Sciatic nerve (tissue), 2 donors: ENCODE data around the gene TMEM231. TPM values are rescaled to one million over a fixed set of nuclear protein-coding genes. Genes with fewer than 3 reads are reported as not detected.
"Not testable (repeated sequence)": the region's sequence is repeated elsewhere in the genome, so short reads cannot be mapped to it uniquely, and the experiment has no call there.

Source experiments
- ATAC-seq: fragments of 200-7000 bp; cut with Tn5 transposase; one replicate; pipeline ENCODE4 v1.9.1; 2020; ENCODE audit warnings: mild to moderate bottlenecking, moderate library complexity
- DNase-seq: peaks from one replicate; pipeline ENCODE4 v3.0.0-alpha.2; 2020; ENCODE audit warnings: low spot score
- intact Hi-C: fragments of 100-400 bp; cut with DNase I; formaldehyde crosslinking; loops from one replicate; pipeline ENCODE4 v1.14.2; 2022
- total RNA-seq: library from RNA; stranded (reverse); fragmentation: NEBNext Ultra II Directional; extraction: Animal tissue kit (Norgen Biotek cat#: 25700); gene quantifications from one replicate; pipeline ENCODE4 v1.2.1, GENCODE V29; 2021
- donor health status: DM: no; HTN: no; CAD: no.
- donor health status: DM: no; HTN: no; CAD: no.

The TMEM231 gene
- total RNA-seq, 1 donor from 2014 or later: 13.7 TPM

DNA sequence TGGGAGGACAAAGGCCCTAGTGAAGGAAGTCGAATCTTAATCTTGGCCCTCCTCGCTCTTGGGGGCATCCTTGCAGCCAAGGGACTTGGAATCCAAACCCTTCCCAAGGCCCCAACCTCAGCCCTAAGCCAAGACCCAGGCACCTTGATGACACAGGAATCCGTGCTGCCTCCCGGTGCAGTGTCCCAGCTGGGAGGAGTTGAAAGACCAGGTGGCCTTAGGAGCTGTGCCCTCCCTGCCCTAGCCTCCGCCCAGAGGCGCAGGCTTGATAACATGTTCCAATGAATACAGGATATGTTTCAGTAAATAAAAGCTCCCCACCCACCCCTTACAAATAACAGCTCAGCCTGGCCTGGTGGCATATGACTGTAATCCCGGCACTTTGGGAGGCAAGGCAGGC, 20.2 kb downstream of the TMEM231 start, which contains the start of gene CHST5:
Gene CHST5, minus strand, starts transcription at position 208 of the 400 bp plus-strand sequence. CDS start 5,724 bp downstream, outside the sequence.
- DNase-seq (no peak), ATAC-seq (no peak)
- intact Hi-C loops: no loop called here

DNA sequence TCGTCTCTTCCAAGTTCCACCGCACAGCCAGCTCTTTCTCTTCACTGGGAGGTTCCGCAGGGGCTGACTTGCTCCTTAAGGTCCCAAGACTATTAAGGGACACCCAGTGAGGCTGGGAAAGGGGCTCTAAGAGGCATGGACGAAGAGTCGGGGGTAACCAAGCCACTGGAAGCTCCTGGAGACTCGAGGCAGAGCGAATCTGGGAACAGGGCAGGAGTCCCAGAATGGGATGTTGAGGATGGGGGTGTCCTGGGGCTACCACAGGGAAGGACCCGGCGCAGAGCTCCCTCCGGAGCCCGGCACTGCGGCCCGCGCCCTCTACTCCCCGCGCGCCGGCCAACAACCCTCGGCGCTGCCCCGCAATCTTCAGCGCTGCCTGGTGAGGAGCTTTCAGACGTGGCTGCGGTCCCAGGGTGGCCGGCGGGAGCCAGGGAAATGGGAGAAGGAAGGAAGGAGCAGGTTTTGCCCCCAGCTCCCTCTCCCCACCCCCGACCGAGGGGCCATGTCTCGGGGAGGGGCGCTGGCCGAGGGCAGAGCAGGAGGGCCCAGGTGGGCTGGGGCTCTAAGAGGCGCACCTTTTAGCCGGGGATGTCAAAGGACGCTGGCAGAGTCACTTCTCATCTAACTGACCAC, 20.7 kb downstream of the TMEM231 start:
- intact Hi-C loops: no loop called here
- DNase-seq (no peak), ATAC-seq (no peak)

GRCh38 chr16:75534560-75535205, 21.4 kb downstream of the TMEM231 start:
- ATAC-seq: no peak
- intact Hi-C loops: no loop called here
- no peak for DNase-seq

- ATAC-seq (no peak), DNase-seq (no peak)
- intact Hi-C loops: no loop called here
These were observed 23.3 kb downstream of the TMEM231 start for GRCh38 chr16:75532791-75533190.

DNA sequence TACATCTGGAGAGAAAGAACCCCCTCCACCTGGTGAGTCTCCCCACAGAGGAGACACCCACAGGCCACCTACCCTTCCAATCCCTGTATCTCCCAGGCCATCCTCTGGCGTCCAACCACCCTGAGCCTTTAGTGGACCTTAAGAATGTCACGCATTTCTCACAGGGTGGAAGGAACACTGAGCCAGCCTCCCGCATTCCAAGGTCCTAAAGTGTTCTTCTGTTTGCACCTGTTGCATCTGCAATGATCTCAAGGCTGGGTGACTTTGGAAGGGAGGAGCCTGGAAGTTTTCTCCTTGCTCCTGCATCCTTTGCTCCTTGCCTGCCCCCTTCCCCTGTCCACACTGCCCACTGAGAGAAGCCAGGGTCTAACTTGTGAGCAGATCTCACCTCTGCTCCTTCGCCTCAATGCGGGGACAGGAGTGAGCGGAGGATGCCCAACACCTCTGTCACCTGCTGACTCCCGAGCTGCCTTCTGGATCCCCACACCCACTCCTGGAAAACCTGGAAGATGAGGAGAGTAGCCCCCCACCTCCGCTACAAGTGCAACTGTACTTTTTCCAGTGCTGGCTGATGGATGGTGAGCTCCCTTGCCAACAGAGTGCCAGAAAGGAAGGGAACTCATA, 23.8 kb downstream of the TMEM231 start:
- DNase-seq (no peak), ATAC-seq (no peak)
- intact Hi-C loops: no loop called here

GRCh38 chr16:75529959-75530358, 26.1 kb downstream of the TMEM231 start:
- DNase-seq: no peak
- no peak for ATAC-seq
- intact Hi-C loops: no loop called here

DNA sequence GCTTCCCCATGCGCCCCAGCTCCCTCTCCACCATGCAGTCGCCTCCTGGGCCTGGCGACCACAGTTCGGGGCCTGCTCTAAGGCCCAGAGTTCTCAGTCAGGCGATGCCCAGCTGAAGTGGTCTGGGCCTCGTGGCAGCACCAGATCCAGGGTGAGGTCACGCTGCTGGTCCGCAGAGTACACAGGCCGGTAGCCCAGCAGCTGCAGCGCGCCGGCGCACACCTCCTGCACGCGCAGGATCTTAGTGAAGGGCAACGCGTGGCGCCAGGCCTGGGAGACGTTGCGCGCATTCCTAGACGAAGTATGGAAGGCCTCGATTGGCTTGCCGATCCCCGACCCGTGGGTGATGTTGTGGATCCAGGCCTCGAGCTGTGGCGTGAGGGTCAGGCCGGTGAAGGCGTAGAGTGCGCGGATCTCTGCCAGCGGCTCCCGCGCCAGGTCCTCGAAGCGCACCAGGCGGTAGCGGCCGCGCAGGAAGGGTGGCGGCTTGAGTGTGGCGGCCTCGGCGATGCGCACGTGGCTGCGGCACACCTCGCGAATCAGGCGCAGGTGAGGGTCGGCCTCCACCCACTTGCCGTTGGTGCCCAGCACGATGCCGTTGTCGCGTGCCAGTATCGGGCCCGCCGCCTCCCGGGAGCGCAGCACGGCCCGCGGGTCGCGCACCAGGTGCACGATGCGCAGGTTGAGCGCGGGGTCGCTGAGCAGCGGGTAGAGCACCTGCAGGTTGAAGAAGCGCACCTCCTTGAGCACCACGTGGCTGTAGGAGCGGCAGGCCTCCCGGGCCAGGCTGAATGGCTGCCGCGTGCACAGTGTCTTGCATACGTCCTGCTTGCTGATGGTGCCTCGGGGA, 26.8 kb downstream of the TMEM231 start:
- intact Hi-C loops: no loop called here
- DNase-seq (no peak), ATAC-seq (no peak)

- ATAC-seq (no peak), DNase-seq (no peak)
- intact Hi-C loops: no loop called here
These were observed 28.2 kb downstream of the TMEM231 start for GRCh38 chr16:75527825-75528299.

GRCh38 chr16:75526032-75526790, 29.8 kb downstream of the TMEM231 start:
- DNase-seq (no peak), ATAC-seq (no peak)
- intact Hi-C loops: no loop called here

- DNase-seq (no peak), ATAC-seq (no peak)
- intact Hi-C loops: no loop called here
These were observed 36.9 kb downstream of the TMEM231 start for GRCh38 chr16:75519175-75519574.

- DNase-seq: peak; percentile 65
- intact Hi-C loops, ATAC-seq: not testable (repeated sequence)
These were observed 39.7 kb downstream of the TMEM231 start for GRCh38 chr16:75516189-75516966.

- ATAC-seq (no peak), DNase-seq (no peak)
- intact Hi-C loops: no loop called here
These were observed 41.8 kb downstream of the TMEM231 start for GRCh38 chr16:75514296-75514695.

DNA sequence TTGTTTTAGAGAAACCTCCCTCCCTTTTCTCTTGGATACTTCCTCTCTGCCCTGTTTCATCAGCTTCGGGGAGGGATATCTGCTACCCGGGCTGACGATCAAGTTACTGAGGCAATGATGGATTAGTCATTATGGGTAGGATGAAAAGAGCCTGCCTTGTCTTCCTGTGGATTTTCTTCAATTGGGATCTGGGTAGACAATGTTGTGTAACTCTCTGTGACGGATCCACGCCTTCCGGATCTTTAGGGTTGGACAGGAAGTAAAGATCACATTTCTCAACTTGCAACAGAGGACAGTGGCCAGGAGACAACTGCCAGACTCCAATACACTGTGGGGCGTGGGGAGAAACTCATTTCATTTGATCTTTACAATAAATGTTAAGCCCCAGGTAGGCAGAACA, 49.5 kb downstream of the TMEM231 start:
- intact Hi-C loops: no loop called here
- no peak for DNase-seq
- ATAC-seq: peak; percentile 91

GRCh38 chr16:75506107-75506506, 49.9 kb downstream of the TMEM231 start:
- DNase-seq (no peak), ATAC-seq (no peak)
- intact Hi-C loops: no loop called here

DNA sequence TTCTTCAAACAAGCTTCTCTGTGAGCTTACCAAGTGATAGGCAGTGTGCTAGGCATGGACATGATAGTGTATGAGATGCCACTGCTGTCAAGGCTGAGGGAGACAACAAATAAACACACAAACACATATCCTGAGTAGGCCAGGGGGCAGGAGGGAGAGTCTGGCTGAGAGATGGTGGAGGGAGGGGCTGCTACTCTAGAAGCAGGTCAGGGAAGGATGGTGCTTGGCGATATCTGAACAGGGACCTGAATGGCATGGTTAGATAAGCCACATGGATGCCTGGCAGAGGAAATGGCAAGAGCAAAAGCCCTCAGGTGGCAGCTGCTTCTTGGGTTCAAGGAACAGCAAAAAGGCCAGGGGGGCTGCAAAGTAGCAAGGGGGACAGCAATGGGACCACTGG, 52.3 kb downstream of the TMEM231 start:
- DNase-seq: no peak
- no peak for ATAC-seq

GRCh38 chr16:75502916-75503605, 53.0 kb downstream of the TMEM231 start:
- ATAC-seq (no peak), DNase-seq (no peak)
- intact Hi-C loops: no loop called here

More for the DNA sequence above, 52.3 kb downstream of the TMEM231 start:
- intact Hi-C loops: no loop called here

- intact Hi-C loops, DNase-seq: not testable (repeated sequence)
- peak; percentile 55 for ATAC-seq
These were observed 54.2 kb downstream of the TMEM231 start for GRCh38 chr16:75501820-75502219.
